SHP77 treated with DMSO at 0.1 percent for 48 hours (cell line): ENCODE data around the gene PTPN14.

Source experiments
- DNase-seq: peaks from one replicate; lab custom pipeline; 2025; lab: John Stamatoyannopoulos, UW

Gene PTPN14

DNA sequence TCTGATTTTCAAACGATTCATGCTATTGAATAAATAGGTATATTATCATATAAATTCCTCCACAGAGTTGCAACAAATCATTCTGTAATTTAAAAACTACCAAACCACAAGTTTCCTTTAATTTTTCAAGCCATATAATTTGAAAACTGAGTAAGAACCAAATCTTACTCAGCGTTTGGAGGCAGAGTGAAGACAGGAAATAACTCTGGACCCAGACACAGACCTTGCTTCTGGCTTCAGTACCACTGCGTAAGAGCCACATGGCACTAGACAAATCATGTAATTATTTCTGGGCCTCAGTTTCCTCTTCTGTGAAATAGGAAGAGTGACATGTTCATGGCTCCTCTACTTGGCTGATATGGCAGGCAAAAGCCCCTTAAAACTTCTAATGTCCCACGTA, 188.0 kb downstream of the PTPN14 start:
- no peak for DNase-seq

DNA sequence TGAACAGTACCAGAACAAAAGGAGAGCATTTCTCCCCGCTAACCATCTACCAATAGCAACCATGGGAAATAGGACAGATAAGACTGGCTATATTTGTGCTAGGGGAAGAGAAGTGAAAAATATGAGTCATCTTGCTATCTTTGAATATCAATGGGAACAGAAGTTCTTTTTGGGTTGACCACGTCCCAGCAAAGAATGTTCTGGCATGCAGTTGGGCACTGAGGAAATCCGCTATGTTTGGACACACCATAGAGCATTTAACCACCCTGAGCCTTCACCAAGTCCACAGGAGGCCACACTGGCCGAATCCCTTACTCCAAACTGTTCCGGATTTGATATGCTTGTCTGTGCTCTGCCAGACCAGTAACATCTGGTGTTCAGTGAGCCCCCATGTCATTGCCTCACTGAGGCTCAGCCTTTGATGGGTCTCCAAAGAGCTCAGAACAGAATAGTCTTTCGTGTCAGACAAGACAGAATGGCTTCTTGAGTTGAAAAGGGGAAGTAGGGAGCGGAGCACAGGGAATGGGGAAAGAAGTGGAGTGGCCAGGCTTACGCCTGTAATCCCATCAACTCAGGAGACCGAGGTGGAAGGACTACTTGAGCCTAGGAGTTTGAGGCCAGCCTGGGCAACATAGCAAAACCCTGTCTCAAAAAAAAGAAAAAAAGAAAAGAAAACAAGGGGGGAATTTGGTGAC, 189.1 kb downstream of the PTPN14 start:
- no peak for DNase-seq

DNA sequence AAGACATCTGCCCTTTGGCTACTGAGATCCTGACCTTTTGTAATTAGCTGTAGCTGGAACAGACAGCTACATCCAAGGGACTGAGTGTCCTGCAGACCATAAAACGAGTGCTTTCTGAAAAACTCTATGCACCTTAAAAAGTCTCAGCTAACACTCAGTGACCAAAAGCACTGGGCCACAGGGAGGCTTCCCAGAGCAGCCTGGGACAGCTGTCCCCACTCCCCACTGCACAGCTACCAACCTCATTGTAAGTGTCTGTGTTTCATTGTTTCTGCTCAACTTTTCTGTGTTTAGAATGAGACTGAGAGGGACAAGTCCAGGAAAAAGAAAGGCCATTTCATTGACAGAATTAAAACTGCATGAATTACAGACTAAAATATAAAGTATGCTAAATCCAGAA, 189.8 kb downstream of the PTPN14 start:
- no peak for DNase-seq

DNA sequence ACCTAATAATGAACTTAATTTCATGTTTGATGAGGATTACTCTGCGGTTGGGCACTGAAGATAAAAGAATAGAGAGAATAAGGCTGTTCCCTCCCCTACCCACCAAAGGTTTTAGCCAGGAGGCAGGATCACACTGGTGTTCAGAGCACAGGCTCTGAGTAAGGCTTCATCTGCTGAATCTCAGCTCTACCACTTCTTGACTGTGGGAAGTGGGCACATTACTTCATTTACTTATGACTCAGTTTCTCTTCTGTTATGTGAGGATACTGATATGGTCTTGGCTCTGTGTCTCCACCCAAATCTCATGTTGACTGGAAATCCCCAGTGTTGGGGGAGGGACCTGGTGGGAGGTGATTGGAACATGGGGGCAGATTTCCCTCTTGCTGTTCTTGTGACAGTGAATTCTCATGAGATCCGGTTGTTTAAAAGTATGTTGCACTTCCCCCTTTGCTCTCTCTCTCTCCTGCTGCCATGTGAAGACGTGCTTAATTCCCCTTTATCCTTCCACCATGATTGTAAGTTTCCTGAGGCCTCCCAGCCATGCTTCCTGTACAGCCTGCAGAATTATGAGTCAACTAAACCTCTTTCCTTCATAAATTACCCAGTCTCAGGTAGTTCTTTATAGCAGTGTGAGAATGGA, 190.8 kb downstream of the PTPN14 start:
- DNase-seq, result no peak

DNA sequence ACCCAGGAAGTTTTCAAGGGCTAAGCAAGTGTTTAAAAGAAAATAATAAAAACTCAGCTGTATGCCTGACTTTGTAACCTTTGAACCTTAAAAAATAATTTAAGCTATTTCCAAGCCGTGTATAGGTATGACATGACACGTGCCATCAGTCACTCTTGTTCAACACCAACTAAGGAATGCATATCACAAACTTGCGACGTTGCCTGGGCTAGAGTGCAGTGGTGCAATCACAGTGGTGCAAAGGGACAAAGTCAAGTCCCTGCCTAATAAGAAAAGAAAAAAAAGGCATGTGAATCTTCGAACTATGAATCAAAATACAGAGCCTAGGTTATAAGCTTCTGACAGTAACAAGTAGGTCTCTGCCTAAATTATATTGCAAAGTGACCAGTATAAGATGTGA, 191.3 kb downstream of the PTPN14 start:
- DNase-seq, result no peak

DNA sequence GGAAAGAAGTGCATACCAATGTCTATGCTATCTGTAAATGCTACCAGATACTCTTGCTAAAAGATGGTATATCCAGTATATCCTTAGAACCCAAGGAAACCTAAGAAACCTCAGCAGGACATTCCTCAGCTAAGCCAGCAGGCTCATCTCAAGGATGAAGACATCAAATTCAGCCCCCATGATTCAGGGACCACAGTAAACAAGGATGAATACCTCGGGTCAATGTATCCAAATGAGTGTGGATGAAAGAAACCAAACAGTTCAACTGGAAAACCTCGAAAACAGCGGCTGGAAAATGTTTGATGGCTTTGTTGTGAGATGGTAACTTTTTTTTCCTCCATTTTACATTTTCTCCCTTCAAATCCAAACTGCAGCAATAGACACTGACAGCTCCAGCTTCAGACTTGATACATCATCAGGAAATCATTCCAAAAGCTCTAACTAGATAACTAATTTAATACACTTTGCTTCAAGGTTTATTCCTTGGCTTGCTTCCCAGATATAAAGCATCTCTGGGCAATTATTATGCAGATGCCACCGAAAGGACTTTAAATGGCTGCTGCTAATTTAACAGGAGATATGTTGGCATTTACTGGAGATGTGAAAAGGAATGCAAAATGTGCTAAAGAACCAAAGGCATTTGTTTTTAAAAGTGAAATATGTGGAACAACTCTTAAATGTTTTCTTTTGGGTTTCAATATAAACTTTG, 196.8 kb downstream of the PTPN14 start:
- no peak for DNase-seq

DNA sequence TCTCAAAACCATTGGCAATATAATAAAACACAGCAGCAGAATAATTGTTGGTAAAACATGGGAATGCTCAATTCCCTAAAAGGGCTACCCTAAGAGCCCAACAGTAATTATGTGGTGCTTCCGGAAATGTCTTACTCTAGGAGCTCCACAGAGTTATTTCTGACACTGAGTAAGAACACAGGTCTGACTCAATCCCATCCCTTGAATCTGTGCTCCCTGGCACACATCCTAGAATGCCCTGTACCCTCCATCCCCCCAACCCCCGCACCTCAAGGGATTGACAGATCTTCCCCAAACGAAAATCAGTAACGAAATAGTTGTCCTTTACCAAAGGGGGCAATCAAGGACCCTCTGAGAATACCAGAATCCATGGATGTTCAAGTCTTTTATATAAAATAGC, 198.6 kb downstream of the PTPN14 start:
- no peak for DNase-seq

DNA sequence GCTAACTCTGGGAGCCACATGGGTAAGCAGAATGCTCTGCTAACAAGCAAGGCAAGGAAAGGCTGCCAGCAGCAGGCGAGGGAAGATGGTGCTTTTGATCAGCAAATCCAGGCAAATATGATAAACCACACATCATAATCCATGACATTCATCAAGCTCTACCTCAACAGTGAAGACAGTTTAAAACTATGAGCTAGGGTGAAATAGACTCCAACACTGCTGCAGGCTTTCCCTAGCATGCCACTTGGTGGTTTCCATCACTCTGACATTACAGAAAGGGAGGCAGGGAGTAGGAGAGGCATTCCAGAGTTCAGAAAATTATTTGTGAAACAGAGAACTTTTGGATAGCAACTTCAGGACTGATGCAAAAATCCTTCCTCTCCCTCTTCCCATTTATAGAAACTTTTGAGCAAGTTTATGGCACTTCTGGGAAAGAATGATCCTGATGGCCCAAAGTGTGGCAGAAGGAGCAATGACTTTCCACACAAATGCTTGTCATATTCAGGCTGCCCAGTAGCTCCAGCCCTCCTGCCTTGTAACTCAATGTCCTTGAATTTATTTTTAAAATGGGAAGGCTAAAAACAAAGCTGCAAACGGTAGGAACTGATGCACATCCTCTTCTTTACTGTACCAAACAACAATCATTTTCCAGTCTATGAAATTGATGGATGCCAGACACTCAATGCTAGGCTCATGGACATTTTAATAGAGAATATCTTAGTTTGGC, 199.7 kb downstream of the PTPN14 start:
- no peak for DNase-seq

DNA sequence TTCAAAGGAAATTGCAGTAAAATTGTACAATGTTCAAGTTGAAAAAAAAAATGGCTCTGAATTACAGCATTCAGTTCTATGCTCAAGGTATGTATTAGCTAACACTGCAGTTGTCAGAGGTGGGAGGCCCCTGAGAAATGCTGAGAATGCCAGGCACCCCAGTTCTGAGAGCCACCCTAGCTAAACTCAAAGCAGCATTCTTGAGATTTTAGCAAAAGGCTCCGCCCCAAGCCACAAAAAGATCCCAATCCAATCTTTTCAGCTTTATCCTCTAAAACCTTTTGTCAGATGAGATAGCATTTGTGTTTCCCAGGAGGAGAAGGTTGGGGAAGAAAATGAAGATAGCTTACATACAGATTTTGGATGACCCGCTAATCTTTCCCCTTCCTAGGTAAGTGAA, 201.6 kb downstream of the PTPN14 start:
- no peak for DNase-seq

DNA sequence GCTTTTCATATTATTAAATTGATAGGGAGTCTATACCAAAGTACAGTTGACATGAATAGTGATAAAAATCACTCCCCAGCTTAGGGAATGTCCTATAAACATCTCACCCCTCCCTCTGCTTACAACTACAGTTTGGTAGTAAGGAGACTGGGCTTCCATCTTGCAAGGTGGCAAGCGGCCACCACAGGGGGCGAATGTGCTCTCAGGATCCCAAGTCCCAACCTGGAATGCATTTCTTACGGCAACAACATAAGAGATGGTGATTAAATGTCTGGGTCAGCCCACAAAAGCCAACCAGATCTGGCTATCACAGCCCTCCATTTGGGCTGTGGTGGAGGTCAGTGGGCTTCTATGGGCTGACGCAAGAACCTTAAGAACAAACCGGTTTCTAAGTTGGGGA, 202.4 kb downstream of the PTPN14 start:
- no peak for DNase-seq

DNA sequence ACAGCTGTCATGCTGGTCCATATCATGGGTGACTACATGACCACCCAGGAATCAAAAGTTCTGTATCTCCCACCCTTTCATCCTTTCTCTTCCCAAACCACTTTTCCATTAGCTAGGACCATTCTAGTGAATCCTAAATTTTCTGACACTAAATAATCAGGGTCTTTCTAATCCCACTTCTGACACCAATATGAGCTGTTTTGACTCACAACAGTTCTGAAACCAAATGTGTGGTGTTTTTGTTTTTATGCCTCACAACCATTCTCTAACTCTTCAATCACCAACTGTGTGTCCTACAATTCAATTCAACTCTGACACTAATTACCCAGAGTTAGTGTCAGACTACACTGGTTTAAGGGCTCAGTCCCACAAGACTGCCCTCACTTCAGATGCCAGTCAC, 206.5 kb downstream of the PTPN14 start:
- DNase-seq, result no peak

DNA sequence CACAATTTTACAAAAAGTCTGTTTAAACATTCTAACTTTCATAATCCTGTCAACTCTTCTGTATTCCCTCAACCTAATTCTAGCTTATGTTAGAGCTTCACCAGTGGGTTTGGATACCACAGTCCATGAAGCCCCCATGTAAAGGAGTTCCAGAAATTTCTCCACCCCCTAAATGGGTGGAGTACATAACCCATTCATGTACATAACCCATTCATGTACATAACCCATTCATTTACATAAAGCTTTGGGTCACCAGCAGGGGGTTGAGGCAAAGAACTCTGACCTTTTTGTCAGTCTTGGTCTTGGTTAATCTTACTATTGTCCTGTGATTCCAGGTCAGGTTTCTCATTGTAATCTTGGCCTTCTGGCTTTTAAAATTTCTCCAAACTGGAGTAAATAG, 208.9 kb downstream of the PTPN14 start:
- DNase-seq, result no peak

DNA sequence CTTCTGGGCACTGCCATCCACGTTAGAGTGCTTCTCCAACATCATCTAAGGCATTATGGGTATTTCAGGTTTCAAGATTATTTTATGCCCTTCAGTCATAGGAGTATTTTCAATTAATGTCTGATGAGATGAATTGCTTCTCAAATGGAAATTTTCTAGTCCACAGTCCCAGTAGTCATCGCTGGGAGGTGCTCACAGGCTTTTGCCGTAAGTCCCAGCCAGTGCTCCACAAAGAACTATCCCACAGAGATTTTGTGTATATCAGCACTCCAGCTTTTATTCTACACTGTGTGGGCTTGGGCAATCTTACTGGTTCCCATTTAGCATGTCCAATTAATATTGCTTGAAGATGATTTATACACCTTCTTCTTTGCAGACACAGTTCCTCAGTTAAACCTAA, 209.5 kb downstream of the PTPN14 start:
- DNase-seq, result no peak

DNA sequence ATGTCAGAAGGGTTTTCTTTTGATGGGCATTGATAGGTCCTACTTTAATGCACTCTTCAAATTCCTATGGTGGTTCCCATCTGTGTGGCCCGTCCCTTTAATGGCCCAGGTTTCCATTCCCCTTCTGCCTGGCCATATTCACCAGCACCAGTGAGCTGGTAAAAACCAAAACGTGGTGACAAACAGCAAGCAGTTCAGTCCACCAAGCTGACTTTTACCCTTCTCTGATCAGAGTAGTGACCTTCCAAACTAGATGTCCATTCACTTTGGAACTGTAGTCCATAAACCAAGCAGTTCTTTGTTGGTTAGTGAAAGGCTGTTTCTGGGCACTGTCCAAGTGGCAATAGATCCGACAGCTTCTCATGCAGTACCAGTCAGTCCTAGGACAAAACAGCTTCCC, 209.9 kb downstream of the PTPN14 start:
- no peak for DNase-seq

DNA sequence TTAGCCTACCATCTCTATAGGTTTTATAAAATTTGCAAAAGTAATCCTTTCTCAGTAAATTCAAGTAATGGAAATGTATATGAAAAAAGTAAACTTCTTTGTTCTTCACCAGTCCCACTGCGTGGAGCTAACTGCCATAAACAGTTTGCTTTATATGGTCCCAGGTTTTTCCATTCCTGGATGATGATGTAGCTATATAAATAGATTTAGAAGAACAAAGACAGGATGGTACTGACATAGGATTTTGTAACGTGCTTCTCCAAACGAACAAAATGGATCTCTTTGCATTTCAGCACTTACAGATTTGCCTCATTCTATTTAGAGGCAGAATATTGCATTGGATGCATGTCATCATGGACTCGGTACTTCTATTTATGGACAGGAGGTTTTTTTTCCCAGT, 213.2 kb downstream of the PTPN14 start:
- no peak for DNase-seq

DNA sequence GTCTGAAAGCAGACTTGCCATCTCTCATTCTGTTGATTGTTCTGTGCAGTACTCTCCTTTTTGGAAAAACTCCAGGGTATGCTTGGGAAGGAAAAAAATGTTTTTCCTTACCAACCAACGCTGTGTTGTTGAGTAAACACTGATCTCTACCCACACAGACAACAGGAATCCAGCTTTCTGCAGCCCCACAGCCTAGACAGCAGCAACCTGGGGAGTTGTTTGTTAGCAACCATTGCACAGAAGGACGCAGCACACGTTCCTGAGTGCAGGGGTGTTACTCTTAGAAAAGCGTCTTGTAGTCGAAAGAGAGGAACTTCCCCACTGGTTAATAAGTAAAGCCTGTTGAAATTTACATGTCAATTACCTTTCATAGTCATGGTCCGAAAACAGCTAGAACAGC, 213.9 kb downstream of the PTPN14 start:
- DNase-seq, result no peak

DNA sequence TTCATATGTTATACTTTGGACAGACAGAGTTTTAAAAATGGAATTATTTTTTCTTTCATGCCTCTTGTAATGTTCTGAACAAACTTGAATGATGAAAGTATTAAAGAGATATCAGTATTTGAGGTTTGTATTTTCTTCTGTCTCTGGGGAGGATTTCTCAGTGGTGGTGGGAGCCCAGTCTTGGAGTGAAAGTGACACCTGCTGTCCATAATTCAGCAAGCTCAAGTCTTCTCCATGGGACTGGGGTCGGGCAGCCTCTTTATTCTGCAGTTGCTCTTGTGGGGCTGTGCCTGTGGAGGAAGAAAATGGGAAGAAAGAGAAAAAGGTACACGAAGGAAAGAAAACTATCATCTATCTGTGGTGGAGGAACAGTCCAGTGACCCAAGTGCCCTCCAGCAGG, 214.4 kb downstream of the PTPN14 start:
- DNase-seq, result no peak

DNA sequence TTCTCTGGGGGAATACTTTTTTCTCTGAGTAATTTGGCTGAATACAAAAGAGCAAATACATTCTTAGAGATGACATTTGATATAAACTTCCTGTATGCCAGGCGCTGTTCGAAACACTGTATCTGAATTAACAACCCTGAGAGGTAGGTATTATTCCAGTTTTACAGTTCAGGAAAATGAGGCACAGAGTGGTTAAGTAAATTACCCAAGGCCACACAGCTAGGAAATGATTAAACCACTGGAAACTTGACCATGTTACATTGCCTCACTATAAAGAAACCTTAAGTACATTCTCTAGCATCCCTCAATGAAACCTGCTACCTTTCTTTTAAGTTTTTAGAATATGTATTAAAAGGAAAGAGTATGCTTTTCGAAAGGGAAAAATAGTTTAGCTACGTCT, 215.8 kb downstream of the PTPN14 start:
- DNase-seq, result no peak

DNA sequence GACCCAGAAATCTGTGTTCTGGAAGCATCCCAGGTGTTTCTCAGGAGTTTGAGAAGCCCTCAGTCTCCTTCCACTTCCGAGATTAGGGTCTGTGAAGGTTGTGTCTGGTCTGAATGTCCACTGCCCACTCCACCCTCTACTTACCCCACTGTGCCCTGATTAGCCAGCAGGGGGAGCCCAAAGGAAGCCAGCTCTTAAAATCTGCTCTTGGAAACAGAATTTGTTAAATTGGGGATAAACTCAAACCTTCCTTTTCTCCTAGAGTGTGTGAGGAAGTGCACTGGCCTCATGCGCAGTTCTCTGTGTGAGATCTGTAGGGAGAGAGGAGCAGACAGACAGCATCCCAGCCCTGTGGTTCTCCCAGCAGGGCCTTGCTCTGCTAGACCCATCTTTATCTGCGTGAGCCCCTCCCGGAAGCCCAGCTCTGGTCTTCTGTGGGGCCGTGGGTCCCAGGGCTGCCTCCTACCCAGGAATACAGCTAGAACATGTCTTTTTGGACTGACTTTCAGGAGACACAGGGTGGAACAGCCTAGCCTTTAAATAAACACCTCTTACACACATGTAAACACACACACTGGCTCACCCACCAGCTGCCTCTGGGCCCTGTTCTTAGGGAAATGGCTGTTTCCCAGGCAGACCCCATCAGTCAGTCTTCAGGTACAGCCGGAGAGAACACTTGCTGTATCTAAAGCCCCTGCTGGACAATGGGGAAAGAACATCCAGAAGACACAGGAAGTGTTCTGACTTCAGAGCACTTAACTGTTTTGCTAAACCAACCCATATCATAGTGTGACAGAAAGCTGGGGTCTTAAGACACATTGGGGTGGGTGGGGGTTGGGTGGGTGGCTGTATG, 218.2 kb downstream of the PTPN14 start:
- peak; percentile 20 for DNase-seq

DNA sequence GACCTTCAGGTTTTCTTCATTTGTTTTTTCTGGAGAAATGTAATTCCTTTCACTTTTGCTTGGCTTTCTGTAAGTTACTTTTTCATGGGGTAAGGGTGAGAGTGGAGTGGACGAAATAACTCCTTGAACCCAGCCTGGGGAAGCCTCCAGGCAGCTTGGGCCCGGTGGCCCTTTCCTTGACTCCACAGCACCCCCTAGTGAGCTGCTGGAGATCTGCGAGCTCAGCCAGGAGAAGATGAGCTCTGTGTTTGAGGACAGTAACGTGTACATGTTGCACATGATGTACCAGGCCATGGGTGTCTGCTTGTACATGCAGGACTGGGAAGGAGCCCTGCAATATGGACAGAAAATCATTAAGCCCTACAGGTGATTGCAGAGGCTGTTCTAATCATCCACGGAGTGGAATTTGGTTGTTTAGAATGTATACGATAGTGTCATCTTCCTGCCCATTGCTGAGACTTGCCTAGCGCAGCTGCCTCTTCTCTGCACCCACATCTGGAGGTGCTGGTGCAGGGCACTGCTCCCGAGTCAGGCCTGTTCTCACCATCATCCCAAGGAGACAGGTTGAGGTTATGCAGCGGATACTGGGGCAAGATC, 219.5 kb downstream of the PTPN14 start:
- peak; percentile 8 for DNase-seq

DNA sequence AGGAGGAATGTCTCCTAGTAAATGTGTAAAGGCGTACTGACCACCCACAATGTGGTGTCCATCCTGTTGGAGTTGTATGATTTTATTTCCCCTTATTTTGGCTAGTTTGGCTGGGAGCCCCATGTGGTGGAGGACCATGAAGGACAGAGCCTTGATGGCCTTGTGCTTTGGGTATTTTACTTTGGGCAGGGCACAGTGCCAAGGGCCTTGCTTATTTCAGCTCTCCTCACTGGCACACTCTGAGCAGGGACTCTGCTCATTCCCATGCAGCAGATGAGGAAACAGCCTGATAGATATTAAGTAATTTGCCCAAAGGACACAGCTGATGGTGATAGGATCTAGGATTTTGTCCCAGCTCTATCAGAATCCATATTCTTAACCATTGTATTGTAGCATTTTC, 220.2 kb downstream of the PTPN14 start:
- DNase-seq, result no peak

DNA sequence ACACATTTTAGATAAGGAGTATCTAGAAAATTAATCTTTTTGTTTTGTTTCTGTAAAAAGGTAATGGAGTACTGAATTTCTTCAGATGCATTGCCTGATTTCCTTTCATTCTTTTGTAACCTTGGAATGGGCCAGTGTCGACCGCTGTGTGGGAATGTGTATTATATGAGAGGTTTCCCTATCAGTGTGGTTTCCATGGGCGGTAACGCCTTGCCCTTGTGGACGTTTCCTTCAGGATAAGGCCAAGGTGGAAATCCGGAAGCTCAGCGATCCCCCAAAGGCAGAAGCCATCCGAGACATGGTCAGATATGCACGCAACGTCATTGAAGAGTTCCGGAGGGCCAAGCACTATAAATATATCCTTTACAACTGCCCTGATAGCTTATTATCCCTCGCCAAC, 220.7 kb downstream of the PTPN14 start:
- DNase-seq, result no peak
